Retina (tissue), 1 donor: Measurements from ENCODE around the gene CACYBP.
A peak's percentile ranks its signal among the peaks of the same experiment; 100 is the strongest.
"Not testable (repeated sequence)": the region's sequence is repeated elsewhere in the genome, so short reads cannot be mapped to it uniquely, and the experiment has no call there.

Experiments used
- DNase-seq: peaks from one replicate; pipeline ENCODE4 v3.0.0-alpha.2; 2016

Gene CACYBP

GRCh38 chr1:175013445-175013844 is 13.7 kb downstream of the CACYBP start:
- no peak for DNase-seq

- DNase-seq = no peak
Measured at GRCh38 chr1:175015243-175015642, 15.5 kb downstream of the CACYBP start.

- no peak for DNase-seq
Measured at GRCh38 chr1:175019524-175019923, 19.8 kb downstream of the CACYBP start.

- peak; percentile 96 for DNase-seq
Measured at GRCh38 chr1:175023043-175023921, 23.5 kb downstream of the CACYBP start, which contains the start of gene MRPS14. Gene MRPS14, minus strand, starts transcription at chr1:175023425. Its CDS starts 17 bp downstream, at chr1:175023408.

- not testable (repeated sequence) for DNase-seq
Measured at GRCh38 chr1:175023922-175024242, 24.1 kb downstream of the CACYBP start.

- no peak for DNase-seq
Measured at GRCh38 chr1:175024773-175025172, 25.0 kb downstream of the CACYBP start.

- DNase-seq = no peak
Measured at GRCh38 chr1:175033953-175034352, 34.2 kb downstream of the CACYBP start.

- DNase-seq = no peak
Measured at GRCh38 chr1:175034775-175035174, 35.0 kb downstream of the CACYBP start.

GRCh38 chr1:175035865-175036264 is 36.1 kb downstream of the CACYBP start:
- no peak for DNase-seq

GRCh38 chr1:175036476-175036875 is 36.7 kb downstream of the CACYBP start:
- no peak for DNase-seq

- DNase-seq = no peak
Measured at GRCh38 chr1:175037416-175037815, 37.7 kb downstream of the CACYBP start.

- no peak for DNase-seq
Measured at GRCh38 chr1:175040324-175040879, 40.7 kb downstream of the CACYBP start.

- DNase-seq = no peak
Measured at GRCh38 chr1:175042650-175043049, 42.9 kb downstream of the CACYBP start.

- DNase-seq = no peak
Measured at GRCh38 chr1:175043824-175044223, 44.1 kb downstream of the CACYBP start.

- not testable (repeated sequence) for DNase-seq
Measured at GRCh38 chr1:175044591-175044990, 44.8 kb downstream of the CACYBP start.

- no peak for DNase-seq
Measured at GRCh38 chr1:175045097-175045496, 45.4 kb downstream of the CACYBP start.

GRCh38 chr1:175045519-175045918 is 45.8 kb downstream of the CACYBP start:
- DNase-seq = no peak

GRCh38 chr1:175050992-175051391 is 51.2 kb downstream of the CACYBP start:
- DNase-seq = no peak

- DNase-seq = no peak
Measured at GRCh38 chr1:175054736-175055135, 55.0 kb downstream of the CACYBP start.
